ENCODE results near the gene PGBD4. TPM values are rescaled to one million over a fixed set of nuclear protein-coding genes. Genes with fewer than 3 reads are reported as not detected.

PGBD4 gene
- total RNA-seq, 1 experiment from 2014 or later, result 2.3 TPM

GRCh38 chr15:34111488-34111887, 9.6 kb downstream of the PGBD4 start:
- DNase-seq (ENCODE audit: low read depth, low spot score) (no peak), ATAC-seq (no peak)
- no TSS peak for BruUV-seq (replicated peaks)
- no peak overlapping the region for H3K27ac ChIP-seq (ENCODE audit: low read length)
- intact Hi-C loops (cut with micrococcal nuclease; ENCODE audit: unreplicated experiment) (loop anchor here (2.0 kb wide), 1 partner anchor 99 kb away; the partner anchor contains the start of gene KATNBL1), in situ Hi-C loops (cut with HindIII; ENCODE audit: low pct_unique_long_range_greater_than_20kb, low sequenced_read_pairs) (no loop called here)
- H3K9me3 ChIP-seq (ENCODE audit: control insufficient read depth, insufficient read depth, low read depth, low read length), result no peaks in the 10 kb centered on the region
- ChIA-PET CTCF (interaction anchor here (0.5 to 2.8 kb wide), 2 partner anchors 82 to 97 kb away, joined by 3 to 26 read pairs; partner anchors contain the start of gene KATNBL1), POLR2A (no interaction called here)
- no peak overlapping the region for H3K4me3 ChIP-seq (ENCODE audit: low read depth in 2 of 2, low read length in 2 of 2)
- H3K36me3 ChIP-seq (ENCODE audit: control insufficient read depth, insufficient read depth, low read length), result no peaks in the 10 kb centered on the region
- TF ChIP-seq POLR2AphosphoS5 (IDR thresholded peaks at IDR 0.05; ENCODE audit: low read depth, low read length) (no peak), SIN3A (IDR thresholded peaks at IDR 0.05; ENCODE audit: borderline replicate concordance, insufficient read depth, low read depth, low read length) (no peak), TCF7L2 (IDR thresholded peaks at IDR 0.05; ENCODE audit: low read depth, low read length) (no peak), REST (IDR thresholded peaks at IDR 0.05; ENCODE audit: insufficient read depth in 1 of 2, low read depth in 2 of 2, low read length in 1 of 2) (no peak), CTCF (IDR thresholded peaks at IDR 0.05) (no peak)
- H3K4me1 ChIP-seq (ENCODE audit: control insufficient read depth, insufficient read depth, low read length), result no peaks in the 10 kb centered on the region; the same call in 1 of the 2 replicates
- H3K27me3 ChIP-seq (ENCODE audit: control insufficient read depth, insufficient read depth, low read length), result no peaks in the 10 kb centered on the region

- ATAC-seq, result no peak
- intact Hi-C loops (cut with micrococcal nuclease; ENCODE audit: unreplicated experiment), result no loop called here
- Histone ChIP-seq H3K9me3 (ENCODE audit: control insufficient read depth, insufficient read depth, low read depth, low read length) (no peaks in the 10 kb centered on the region), H3K4me3 (ENCODE audit: low read depth in 2 of 2, low read length in 2 of 2) (no peak overlapping the region), H3K27me3 (ENCODE audit: control insufficient read depth, insufficient read depth, low read length) (no peaks in the 10 kb centered on the region), H3K36me3 (ENCODE audit: control insufficient read depth, insufficient read depth, low read length) (no peaks in the 10 kb centered on the region), H3K27ac (ENCODE audit: low read length) (no peak overlapping the region), H3K4me1 (ENCODE audit: control insufficient read depth, insufficient read depth, low read length) (no peaks in the 10 kb centered on the region; the same call in 1 of the 2 replicates)
- in situ Hi-C loops (cut with HindIII; ENCODE audit: low pct_unique_long_range_greater_than_20kb, low sequenced_read_pairs), result no loop called here
- BruUV-seq (replicated peaks), result no TSS peak
- TF ChIP-seq SIN3A (IDR thresholded peaks at IDR 0.05; ENCODE audit: borderline replicate concordance, insufficient read depth, low read depth, low read length) (no peak), CTCF (IDR thresholded peaks at IDR 0.05) (no peak), TCF7L2 (IDR thresholded peaks at IDR 0.05; ENCODE audit: low read depth, low read length) (no peak), REST (IDR thresholded peaks at IDR 0.05; ENCODE audit: insufficient read depth in 1 of 2, low read depth in 2 of 2, low read length in 1 of 2) (no peak), POLR2AphosphoS5 (IDR thresholded peaks at IDR 0.05; ENCODE audit: low read depth, low read length) (no peak)
- no peak for DNase-seq (ENCODE audit: low read depth, low spot score)
- ChIA-PET CTCF (no interaction called here), POLR2A (no interaction called here)
These were observed 12.3 kb downstream of the PGBD4 start for GRCh38 chr15:34114215-34114614.

All from Panc1 (cell line).